Right hindlimb (tissue), 1 donor: Measurements from ENCODE around the gene GAB4.

Source experiments
- DNase-seq: peaks from one replicate; pipeline ENCODE4 v3.0.0-alpha.2; 2018

Gene GAB4

GRCh38 chr22:16987822-16988221 lies 20.2 kb downstream of the GAB4 start:
- DNase-seq = no peak

DNA sequence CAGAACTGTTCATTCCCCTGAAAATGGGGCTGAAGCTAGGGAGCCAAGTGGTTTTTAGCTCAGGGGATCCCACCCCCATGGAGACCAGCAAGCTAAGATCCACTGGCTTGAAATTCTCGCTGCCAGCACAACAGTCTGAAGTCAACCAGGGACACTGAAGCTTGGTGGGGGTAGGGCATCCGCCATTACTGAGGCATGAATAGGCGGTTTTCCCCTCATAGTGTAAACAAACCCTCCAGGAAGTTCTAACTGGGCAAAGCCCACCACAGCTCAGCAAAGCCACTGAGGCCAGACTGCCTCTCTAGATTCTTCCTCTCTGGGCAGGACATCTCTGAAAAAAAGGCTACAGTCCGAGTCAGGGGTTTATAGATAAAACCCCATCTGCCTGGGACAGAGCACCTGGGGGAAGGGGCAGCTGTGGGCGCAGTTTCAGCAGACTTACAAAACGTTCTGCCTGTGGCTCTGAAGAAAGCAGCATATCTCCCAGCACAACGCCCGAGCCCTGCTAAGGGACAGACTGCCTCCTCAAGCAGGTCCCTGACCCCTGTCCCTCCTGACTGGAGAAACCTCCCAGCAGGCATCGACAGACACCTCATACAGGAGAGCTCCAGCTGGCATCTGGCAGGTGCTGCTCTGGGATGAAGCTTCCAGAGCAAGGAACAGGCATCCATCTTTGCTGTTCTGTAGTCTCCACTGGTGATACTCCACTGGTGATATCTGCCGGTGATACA lies 32.7 kb downstream of the GAB4 start:
- no peak for DNase-seq

- DNase-seq = no peak
Observed at GRCh38 chr22:16974298-16975084, 33.5 kb downstream of the GAB4 start.

GRCh38 chr22:16973591-16974297 lies 34.3 kb downstream of the GAB4 start:
- no peak for DNase-seq

DNA sequence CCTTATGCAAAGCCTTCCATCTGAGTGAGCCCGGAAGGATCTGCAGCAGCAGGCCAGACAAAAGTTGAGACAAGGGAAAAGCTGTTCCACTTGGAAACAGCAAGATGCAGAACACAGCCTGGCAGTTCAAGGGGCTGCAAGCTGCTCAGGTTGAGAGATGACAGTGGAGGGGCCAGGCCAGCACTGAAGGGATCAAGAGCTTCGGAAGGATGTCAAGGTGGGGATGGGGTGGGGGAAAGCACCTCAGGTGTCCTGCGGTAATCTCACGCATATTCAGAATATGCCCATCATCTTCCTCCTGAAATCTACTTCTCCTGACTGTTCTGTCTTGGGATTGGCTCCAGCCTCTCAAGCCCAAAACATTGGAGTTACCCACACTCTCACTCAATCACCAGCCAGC lies 35.7 kb downstream of the GAB4 start:
- DNase-seq = no peak

DNA sequence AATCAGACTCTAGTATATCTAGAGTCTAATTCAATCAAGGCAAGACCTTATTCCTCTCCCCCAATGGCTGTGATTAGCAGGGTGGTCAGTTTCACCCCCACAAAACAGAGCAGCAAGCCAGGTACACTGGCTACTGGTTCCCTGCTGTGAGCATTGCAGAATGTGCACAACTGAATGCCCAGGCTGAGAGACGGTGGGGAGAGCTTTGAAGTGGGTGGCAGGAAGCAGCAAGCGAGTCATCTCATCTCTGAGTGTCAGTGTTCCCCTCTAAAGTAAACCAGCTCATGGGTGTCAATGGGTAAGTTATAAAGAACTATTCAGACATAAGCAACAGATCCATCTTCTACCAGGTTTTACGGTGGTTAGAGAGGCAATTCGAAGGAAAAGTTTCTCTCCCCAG lies 37.6 kb downstream of the GAB4 start:
- DNase-seq = no peak

DNA sequence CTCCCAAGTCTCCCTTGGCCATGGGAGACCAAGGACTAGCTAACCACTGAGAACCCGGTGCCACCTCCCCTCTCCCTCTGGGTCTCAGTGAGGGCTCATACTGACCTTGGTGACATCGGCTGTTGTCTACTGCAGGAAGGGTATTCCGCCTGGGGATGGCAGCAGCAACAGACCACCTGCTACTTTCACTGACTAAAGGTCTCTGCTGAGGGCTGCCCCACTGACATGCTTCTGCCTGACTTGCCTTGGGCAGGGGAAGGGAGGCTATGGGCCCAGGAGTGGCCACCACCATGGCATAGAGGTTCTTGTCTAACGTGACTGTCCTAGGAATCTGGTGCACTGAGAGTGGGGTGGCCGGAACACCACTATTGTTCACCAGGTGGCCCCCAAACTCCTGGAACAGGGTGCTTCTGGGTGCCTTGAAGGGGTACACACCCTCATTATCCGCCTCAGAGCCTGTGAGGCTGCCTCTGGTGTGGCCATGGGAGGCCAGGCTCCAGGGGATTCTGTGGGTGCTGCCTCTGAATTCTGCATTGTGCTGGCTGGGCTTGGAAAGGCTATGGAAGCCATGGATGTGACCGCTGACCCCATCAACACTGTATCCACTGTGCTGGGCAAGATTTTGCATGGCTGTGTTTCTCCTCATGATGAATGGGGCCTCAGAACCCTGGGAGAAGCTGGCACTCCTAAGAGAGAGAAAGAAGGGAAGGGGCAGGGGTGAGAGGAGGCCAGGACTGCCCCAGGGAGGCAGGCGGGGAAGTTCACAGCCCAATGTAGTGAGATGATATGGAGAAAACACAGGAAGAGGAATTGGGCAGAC lies 38.3 kb downstream of the GAB4 start:
- no peak for DNase-seq

- DNase-seq = no peak
Observed at GRCh38 chr22:16968218-16968595, 39.8 kb downstream of the GAB4 start.

GRCh38 chr22:16967453-16968217 lies 40.4 kb downstream of the GAB4 start:
- no peak for DNase-seq

GRCh38 chr22:16966251-16966650 lies 41.8 kb downstream of the GAB4 start:
- DNase-seq = no peak

DNA sequence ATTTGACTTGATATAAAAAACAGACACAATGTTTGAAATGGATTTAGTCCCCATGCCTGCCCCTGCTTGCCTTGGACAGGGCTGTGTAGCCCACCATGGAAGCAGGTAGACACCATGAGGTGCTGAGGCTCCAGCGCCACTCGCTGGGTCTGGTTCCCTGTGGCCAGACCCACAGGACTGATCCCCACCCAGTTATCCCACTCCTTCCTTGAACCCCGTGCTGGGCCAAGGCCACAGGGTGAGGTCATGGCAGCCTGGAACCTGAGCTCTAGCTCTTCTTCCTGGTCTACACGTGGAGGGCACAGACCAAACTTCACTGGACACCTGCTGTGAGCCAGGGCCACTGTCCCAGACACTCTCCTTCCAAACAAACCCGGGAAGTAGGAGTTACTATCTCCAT lies 42.5 kb downstream of the GAB4 start:
- no peak for DNase-seq

- DNase-seq = no peak
Observed at GRCh38 chr22:16965083-16965482, 42.9 kb downstream of the GAB4 start.

GRCh38 chr22:16964366-16964765 lies 43.7 kb downstream of the GAB4 start:
- DNase-seq = no peak

DNA sequence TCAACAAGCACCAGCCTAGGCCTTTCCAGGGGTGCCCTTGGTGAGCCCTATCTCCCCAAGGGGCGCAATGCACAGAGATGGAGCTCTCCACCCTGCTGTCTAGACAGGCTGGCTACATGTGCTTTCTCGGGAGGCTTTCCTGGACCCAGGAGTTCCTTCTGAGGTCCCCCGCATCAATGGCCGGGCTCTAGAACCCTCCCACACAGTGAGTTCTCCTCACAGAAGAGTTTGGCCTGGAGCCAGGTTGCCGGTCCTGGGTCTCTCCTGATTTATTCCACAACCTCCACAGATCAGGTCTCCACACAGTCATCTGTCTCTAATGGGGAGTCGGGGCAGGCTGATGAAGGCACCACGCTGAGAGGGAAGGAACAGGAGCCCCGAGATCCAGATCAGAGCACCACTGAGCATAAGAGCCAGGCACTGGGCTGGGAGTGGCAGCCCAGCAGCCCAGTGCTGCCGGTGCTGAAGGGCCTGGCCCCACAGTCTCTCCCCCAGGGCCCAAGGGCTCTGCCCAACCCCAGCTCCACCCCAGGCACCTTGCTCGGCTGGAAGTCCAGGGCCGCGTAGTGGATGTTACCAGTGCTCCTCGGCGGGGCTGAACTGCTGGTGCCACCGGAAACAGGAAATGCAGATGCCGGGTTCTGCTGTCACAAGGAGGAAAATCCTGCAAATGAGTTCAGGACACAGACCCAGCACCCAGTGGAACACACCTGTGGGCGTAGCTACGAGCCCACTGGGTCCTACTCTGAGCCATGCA lies 44.7 kb downstream of the GAB4 start:
- no peak for DNase-seq

- DNase-seq = no peak
Observed at GRCh38 chr22:16962501-16962900, 45.5 kb downstream of the GAB4 start.

GRCh38 chr22:16961477-16962186 lies 46.4 kb downstream of the GAB4 start:
- DNase-seq = no peak

DNA sequence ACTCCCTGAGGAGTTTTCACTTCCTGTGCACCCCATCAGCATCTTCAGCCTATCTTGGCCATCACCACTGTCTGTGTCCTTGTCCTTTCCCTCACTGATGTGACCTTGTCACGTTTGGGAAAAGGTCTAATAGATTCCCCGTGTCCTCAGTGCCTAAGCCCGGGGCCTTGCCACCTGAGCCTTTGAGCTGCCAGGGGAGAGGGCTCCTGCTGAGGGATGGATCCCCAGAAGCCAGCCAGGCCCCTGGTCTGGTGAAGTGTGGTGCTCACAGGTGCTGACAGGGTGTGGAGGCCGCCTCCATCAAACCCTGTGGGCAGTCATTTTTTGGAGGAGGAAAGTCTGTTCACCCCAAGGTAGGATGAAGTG lies 47.2 kb downstream of the GAB4 start:
- no peak for DNase-seq

GRCh38 chr22:16960220-16960883 lies 47.7 kb downstream of the GAB4 start:
- DNase-seq = no peak

- no peak for DNase-seq
Observed at GRCh38 chr22:16959345-16959930, 48.6 kb downstream of the GAB4 start.

GRCh38 chr22:16958475-16958874 lies 49.5 kb downstream of the GAB4 start:
- no peak for DNase-seq
